GM13976 (cell line): Measurements from ENCODE around the gene PRR27.

Source experiments
- DNase-seq: peaks from one replicate; pipeline ENCODE4 v3.0.0; 2012; ENCODE audit warnings: low spot score
- in situ Hi-C: fragments of 300-500 bp; cut with MboI; formaldehyde crosslinking; loops from one replicate; pipeline ENCODE4 v1.12.0; 2022; ENCODE audit warnings: low sequenced_read_pairs, mixed read lengths, inconsistent platforms; ENCODE audit not compliant: unreplicated experiment
- TF ChIP-seq, protein P1 (sequence below): IDR thresholded peaks from 2 replicates; pipeline ENCODE4 v1.5.1; 2012; ENCODE audit warnings: borderline replicate concordance, mild to moderate bottlenecking; ENCODE audit not compliant: insufficient read depth; ENCODE audit errors: extremely low read depth, missing control alignments, control extremely low read depth

Gene PRR27

GRCh38 chr4:70153937-70154336, at the start of gene PRR27:
PRR27 (plus strand) TSS chr4:70154237; CDS start chr4:70154376, 139 bp downstream.
- in situ Hi-C loops, result no loop called here
- TF ChIP-seq, protein P1, sequence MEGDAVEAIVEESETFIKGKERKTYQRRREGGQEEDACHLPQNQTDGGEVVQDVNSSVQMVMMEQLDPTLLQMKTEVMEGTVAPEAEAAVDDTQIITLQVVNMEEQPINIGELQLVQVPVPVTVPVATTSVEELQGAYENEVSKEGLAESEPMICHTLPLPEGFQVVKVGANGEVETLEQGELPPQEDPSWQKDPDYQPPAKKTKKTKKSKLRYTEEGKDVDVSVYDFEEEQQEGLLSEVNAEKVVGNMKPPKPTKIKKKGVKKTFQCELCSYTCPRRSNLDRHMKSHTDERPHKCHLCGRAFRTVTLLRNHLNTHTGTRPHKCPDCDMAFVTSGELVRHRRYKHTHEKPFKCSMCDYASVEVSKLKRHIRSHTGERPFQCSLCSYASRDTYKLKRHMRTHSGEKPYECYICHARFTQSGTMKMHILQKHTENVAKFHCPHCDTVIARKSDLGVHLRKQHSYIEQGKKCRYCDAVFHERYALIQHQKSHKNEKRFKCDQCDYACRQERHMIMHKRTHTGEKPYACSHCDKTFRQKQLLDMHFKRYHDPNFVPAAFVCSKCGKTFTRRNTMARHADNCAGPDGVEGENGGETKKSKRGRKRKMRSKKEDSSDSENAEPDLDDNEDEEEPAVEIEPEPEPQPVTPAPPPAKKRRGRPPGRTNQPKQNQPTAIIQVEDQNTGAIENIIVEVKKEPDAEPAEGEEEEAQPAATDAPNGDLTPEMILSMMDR, result no peak
- no peak for DNase-seq

GRCh38 chr4:70110917-70111316, 43.1 kb upstream of the PRR27 start:
- in situ Hi-C loops, result no loop called here
- TF ChIP-seq, protein P1, result no peak
- DNase-seq, result no peak

DNA sequence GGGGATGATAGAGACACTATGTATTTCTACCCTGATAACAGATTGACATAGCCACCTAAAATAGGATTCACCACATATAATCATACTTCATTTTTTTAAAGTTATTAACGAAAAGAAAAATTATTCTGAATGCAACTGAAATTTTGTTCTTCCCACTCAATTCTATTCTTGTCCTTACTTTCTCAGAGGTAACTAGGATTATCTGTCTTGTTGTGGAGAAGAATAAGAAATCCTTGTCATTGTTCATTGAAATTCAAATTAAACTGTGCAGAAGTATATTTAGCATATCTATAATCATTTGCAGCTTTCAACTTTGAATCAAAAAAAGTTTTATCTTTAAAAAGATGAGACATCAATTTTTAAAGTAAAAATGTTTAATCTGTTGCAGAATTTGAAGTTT, 40.4 kb upstream of the PRR27 start:
- TF ChIP-seq, protein P1, result no peak
- DNase-seq, result no peak

GRCh38 chr4:70114096-70114495, 39.9 kb upstream of the PRR27 start:
- no peak for DNase-seq
- TF ChIP-seq, protein P1, result no peak
- in situ Hi-C loops, result no loop called here

More for the DNA sequence above, 40.4 kb upstream of the PRR27 start:
- in situ Hi-C loops, result no loop called here

DNA sequence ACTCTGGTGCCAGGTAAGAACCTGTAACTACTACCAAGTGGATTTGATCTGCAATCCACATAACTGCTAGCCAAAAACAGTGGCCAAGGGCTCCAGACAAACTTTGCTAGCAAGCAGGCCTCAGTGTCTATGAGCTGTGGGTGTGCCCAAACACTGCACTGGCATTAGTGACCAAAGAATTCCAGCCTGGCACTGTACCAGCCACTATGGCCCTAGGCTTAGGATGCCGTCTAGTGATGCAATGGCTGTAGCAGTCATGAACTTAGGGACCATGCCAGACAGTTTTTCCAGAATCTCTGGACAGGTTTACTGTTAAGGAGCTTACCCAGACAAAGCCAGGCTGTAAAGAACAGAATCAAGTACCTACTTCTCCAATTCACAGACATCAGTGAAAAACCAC, 33.7 kb upstream of the PRR27 start:
- TF ChIP-seq, protein P1, result no peak
- in situ Hi-C loops, result no loop called here

DNA sequence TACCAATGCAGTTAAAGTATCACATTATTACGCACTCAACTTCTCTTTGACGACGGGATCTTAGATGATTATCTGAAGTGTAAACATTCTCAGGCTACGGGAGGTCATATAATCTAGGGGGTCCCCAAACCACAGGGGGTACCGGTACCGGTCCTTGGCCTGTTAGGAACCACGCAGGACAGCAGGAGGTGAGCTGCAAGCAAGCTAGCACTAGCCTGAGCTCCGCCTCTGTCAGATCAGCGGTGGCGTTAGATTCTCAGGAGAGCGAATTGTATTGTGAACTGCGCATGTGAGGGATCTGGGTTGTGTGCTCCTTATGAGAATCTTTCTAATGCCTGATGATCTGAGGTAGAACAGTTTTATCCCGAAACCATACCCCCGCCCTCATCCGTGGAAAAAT, 20.6 kb upstream of the PRR27 start:
- no peak for DNase-seq
- TF ChIP-seq, protein P1, result no peak
- in situ Hi-C loops, result no loop called here

More for the DNA sequence above, 33.7 kb upstream of the PRR27 start:
- no peak for DNase-seq

- TF ChIP-seq, protein P1, result no peak
- in situ Hi-C loops, result no loop called here
- no peak for DNase-seq
Observed at GRCh38 chr4:70138751-70139150, 15.3 kb upstream of the PRR27 start.
